HUES64 (cell line): ENCODE measurements around the gene CMTM1.
A peak's percentile ranks its signal among the peaks of the same experiment; 100 is the strongest.
"Not testable (repeated sequence)": the region's sequence is repeated elsewhere in the genome, so short reads cannot be mapped to it uniquely, and the experiment has no call there.

Experiments
- H3K27ac ChIP-seq: 2 replicates; pipeline ENCODE4 v1.7.0; 2013; ENCODE audit warnings: low read depth, low read length, inconsistent platforms
- H3K27me3 ChIP-seq: 2 replicates; pipeline ENCODE4 v1.6.1; 2013; ENCODE audit warnings: mild to moderate bottlenecking, low read length; ENCODE audit not compliant: insufficient read depth
- H3K36me3 ChIP-seq: 2 replicates; pipeline ENCODE4 v1.6.1; 2013; ENCODE audit warnings: mild to moderate bottlenecking, low read length; ENCODE audit not compliant: insufficient read depth
- H3K4me1 ChIP-seq: 2 replicates; pipeline ENCODE4 v1.6.1; 2013; ENCODE audit warnings: mild to moderate bottlenecking, low read length, moderate library complexity; ENCODE audit not compliant: insufficient read depth
- H3K4me3 ChIP-seq: 2 replicates; pipeline ENCODE4 v1.5.1; 2013; ENCODE audit warnings: mild to moderate bottlenecking, low read length, moderate library complexity
- H3K9ac ChIP-seq: 2 replicates; pipeline ENCODE4 v1.6.1; 2013; ENCODE audit warnings: mild to moderate bottlenecking, low read depth, low read length
- H3K9me3 ChIP-seq: 2 replicates; pipeline ENCODE4 v1.6.1; 2013; ENCODE audit warnings: low read depth, low read length; ENCODE audit not compliant: insufficient read depth
- WGBS: fragments of 150-250, 120-280 bp; methylation state at CpG from one replicate; pipeline ENCODE4 v1.1.7; 2013; ENCODE audit warnings: missing lambda C conversion rate; 5-methylcytosine and 5-hydroxymethylcytosine counted together

Gene CMTM1

DNA sequence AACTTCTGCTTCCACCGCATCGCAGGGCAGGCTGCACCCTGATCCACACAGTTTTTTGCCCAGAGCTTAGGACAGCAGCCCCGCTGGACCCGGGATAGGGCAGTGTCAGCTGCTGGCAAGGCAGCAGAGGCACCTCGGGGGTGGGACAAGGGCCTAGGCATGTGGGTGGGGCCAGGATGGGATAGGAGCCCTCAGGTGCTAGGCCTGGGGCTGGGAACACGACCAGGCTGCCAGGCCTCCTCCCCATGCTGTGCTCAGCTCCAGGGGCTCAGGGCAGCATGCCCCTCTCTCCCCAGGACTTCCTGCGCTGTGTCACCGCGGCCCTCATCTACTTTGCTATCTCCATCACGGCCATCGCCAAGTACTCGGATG, 42.9 kb downstream of the CMTM1 start:
- H3K4me1 ChIP-seq: peaks cover 10% of the 10 kb centered on the region
- H3K27me3 ChIP-seq: no peaks in the 10 kb centered on the region
- peak overlapping the region; percentile 24; the same call in 1 of the 2 replicates for H3K27ac ChIP-seq
- H3K9me3 ChIP-seq: peaks cover 3% of the 10 kb centered on the region; the same call in 1 of the 2 replicates
- WGBS: 89% methylated on average over 12 of the region's 12 CpGs
- no peak overlapping the region for H3K4me3 ChIP-seq
- no peak overlapping the region for H3K9ac ChIP-seq
- H3K36me3 ChIP-seq: peaks cover 52% of the 10 kb centered on the region

DNA sequence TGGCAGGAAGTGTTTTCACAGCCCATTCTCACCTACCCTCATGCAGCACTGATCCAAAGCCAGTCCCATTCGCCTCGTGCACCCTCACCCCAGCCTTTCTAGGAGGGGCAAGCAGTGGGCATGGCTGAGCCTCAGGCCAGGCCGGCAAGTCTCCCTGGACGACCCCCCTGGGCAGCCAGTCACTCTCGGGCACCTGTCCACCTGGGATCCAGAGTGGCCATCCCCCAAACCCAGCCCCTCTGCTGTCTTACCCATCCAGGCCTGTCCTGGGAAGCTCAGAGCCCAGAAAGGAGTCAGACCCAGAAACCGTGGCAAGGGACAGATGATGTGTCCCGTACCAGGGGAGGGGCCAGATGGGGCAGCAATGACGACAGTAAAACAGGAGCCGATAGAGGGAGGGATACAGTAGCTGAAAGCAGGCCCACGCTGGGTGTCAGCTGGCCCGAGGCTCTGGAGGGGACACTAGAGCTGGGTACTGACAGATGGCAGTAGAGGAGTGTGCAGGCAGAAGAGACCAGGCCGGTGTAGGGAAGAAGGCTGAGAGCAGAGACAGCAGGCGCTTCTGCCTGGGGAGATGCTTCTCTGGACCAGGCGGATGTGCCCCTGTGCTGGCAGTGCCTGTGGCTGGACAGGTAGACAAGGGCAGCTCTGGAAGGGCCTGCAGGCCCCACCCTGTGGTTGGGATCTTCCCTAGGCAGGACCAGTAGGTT, 44.0 kb downstream of the CMTM1 start:
- Histone ChIP-seq H3K36me3 (peaks cover 63% of the 10 kb centered on the region), H3K4me3 (no peak overlapping the region), H3K27me3 (no peaks in the 10 kb centered on the region), H3K27ac (no peak overlapping the region), H3K4me1 (peaks cover 10% of the 10 kb centered on the region), H3K9me3 (peaks cover 3% of the 10 kb centered on the region; the same call in 1 of the 2 replicates), H3K9ac (no peak overlapping the region)
- 92% methylated on average over 14 of the region's 14 CpGs for WGBS

GRCh38 chr16:66611911-66612310, 45.7 kb downstream of the CMTM1 start:
- peaks cover 63% of the 10 kb centered on the region for H3K36me3 ChIP-seq
- 98% methylated on average over 8 of the region's 8 CpGs for WGBS
- not testable (repeated sequence) for H3K27ac ChIP-seq

GRCh38 chr16:66612422-66612821, 46.2 kb downstream of the CMTM1 start:
- H3K4me3 ChIP-seq: no peak overlapping the region
- peaks cover 21% of the 10 kb centered on the region for H3K4me1 ChIP-seq
- H3K9ac ChIP-seq: no peak overlapping the region
- no peaks in the 10 kb centered on the region for H3K27me3 ChIP-seq
- 89% methylated on average over 14 of the region's 14 CpGs for WGBS
- H3K36me3 ChIP-seq: peaks cover 63% of the 10 kb centered on the region
- H3K9me3 ChIP-seq: peaks cover 3% of the 10 kb centered on the region; the same call in 1 of the 2 replicates
- no peak overlapping the region for H3K27ac ChIP-seq

More at GRCh38 chr16:66611911-66612310, 45.7 kb downstream of the CMTM1 start:
- not testable (repeated sequence) for H3K9ac ChIP-seq, H3K9me3 ChIP-seq, H3K4me3 ChIP-seq, H3K27me3 ChIP-seq
- H3K4me1 ChIP-seq: peaks cover 16% of the 10 kb centered on the region

GRCh38 chr16:66614161-66614802, 48.0 kb downstream of the CMTM1 start:
- Histone ChIP-seq H3K27ac (no peak overlapping the region), H3K27me3 (no peaks in the 10 kb centered on the region), H3K36me3 (peaks cover 63% of the 10 kb centered on the region), H3K4me1 (peaks cover 22% of the 10 kb centered on the region), H3K9ac (no peak overlapping the region), H3K9me3 (peaks cover 3% of the 10 kb centered on the region; the same call in 1 of the 2 replicates), H3K4me3 (no peak overlapping the region)
- WGBS: 90% methylated on average over 11 of the region's 12 CpGs

DNA sequence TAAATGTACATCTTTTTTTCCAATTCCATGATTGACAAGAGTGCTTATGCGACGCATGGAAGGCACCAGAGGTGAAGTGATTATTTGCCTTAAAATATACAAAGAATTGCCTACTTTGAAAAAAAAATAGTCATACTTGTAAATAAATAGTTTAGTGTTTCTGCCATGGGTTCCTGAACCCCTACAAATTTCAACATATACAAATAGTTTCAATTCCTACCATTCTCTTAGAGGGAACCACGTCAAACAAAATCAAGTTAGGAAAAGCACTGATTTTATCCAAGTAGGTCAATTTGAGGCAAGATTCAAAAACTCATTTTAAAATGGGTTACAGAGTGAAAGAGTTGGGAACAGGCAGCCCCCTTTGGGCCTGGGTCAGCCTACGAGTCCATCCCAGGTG, 49.9 kb downstream of the CMTM1 start:
- Histone ChIP-seq H3K4me1 (peaks cover 31% of the 10 kb centered on the region), H3K4me3 (no peak overlapping the region), H3K36me3 (peaks cover 55% of the 10 kb centered on the region), H3K27me3 (no peaks in the 10 kb centered on the region), H3K9me3 (peaks cover 3% of the 10 kb centered on the region; the same call in 1 of the 2 replicates), H3K9ac (no peak overlapping the region), H3K27ac (peak overlapping the region; percentile 71; the same call in 1 of the 2 replicates)
- WGBS: 90% methylated on average over 2 of the region's 4 CpGs

DNA sequence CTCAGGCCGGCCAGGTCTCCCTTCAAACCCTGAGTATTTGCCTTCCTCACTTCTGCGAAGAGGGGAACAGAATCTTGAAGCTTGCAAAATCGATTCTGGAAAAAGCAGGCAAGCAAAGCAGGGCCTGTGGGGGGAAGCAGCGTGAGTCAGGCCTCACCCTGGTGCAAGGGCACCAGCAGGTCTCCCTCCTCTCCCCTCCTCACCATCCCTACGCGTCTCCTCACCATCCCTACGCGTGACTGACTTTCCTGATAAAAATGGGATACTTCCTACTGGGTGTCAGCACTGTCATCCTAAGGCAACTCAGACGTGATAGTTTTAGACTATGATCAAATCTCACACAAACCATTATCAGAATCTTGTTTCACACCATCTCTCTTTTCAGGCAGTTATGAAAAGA, 50.4 kb downstream of the CMTM1 start:
- H3K9me3 ChIP-seq: peaks cover 3% of the 10 kb centered on the region; the same call in 1 of the 2 replicates
- WGBS: 46% methylated on average over 9 of the region's 9 CpGs
- peaks cover 55% of the 10 kb centered on the region for H3K36me3 ChIP-seq
- peaks cover 31% of the 10 kb centered on the region for H3K4me1 ChIP-seq
- H3K9ac ChIP-seq: no peak overlapping the region
- H3K4me3 ChIP-seq: no peak overlapping the region
- H3K27ac ChIP-seq: peak overlapping the region; percentile 71; the same call in 1 of the 2 replicates
- H3K27me3 ChIP-seq: no peaks in the 10 kb centered on the region

GRCh38 chr16:66617010-66617434, 50.8 kb downstream of the CMTM1 start:
- Histone ChIP-seq H3K4me1 (peaks cover 31% of the 10 kb centered on the region), H3K9me3 (peaks cover 3% of the 10 kb centered on the region; the same call in 1 of the 2 replicates)

GRCh38 chr16:66617728-66618127, 51.5 kb downstream of the CMTM1 start:
- H3K4me1 ChIP-seq: peaks cover 31% of the 10 kb centered on the region
- peaks cover 3% of the 10 kb centered on the region; the same call in 1 of the 2 replicates for H3K9me3 ChIP-seq
- H3K4me3 ChIP-seq: no peak overlapping the region
- no peak overlapping the region for H3K9ac ChIP-seq
- no peaks in the 10 kb centered on the region for H3K27me3 ChIP-seq
- WGBS: 86% methylated on average over 7 of the region's 7 CpGs
- peaks cover 55% of the 10 kb centered on the region for H3K36me3 ChIP-seq
- H3K27ac ChIP-seq: no peak overlapping the region

More at GRCh38 chr16:66617010-66617434, 50.8 kb downstream of the CMTM1 start:
- Histone ChIP-seq H3K27ac (peak overlapping the region; percentile 71; the same call in 1 of the 2 replicates), H3K9ac (no peak overlapping the region), H3K36me3 (peaks cover 55% of the 10 kb centered on the region), H3K4me3 (no peak overlapping the region), H3K27me3 (no peaks in the 10 kb centered on the region)
- WGBS: 65% methylated on average over 2 of the region's 2 CpGs

DNA sequence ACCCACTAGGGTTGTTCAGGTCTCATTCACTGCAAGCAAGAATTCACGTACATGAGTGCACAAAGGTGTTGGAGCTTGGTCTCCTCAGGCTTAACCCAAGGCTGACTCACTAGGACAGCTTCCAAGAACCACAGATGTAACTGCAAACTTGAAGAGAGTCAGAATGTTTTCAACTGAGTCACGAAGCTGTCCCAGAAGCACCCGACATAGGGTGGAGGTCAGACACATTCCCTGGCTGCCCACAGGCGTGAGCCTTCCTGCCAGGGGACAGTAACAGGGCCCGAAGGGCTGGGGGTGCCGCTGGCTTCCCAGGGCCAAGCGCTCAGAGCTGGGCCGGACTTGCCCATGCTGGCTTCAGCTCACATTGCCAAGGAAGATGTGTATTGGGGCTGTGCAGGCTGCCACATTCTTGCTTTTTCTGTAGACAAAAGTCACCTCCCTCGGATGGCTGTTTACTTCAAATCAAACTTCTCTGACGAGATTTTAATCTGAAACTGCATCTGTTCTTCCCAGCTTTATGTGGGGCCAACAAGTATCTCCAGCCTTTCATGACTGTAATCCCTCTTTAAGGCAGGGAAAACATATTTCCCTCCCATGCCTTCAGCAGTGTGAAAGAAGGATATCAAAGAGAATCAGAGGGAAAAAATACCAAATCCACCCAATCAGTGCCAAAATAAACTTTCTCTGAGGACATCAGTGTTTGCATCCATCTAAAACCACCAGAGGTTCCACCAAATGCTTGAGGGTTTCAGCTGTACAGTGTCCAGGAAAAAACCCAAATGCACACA, 52.5 kb downstream of the CMTM1 start:
- Histone ChIP-seq H3K9ac (no peak overlapping the region), H3K36me3 (peaks cover 54% of the 10 kb centered on the region), H3K4me3 (no peak overlapping the region), H3K4me1 (peaks cover 31% of the 10 kb centered on the region), H3K27ac (no peak overlapping the region), H3K27me3 (no peaks in the 10 kb centered on the region), H3K9me3 (no peaks in the 10 kb centered on the region)
- 87% methylated on average over 10 of the region's 10 CpGs for WGBS
